ENCODE results near the gene PRRT4. TPM values are rescaled to one million over a fixed set of nuclear protein-coding genes. Genes with fewer than 3 reads are reported as not detected.

The PRRT4 gene
- total RNA-seq, 1 experiment from 2014 or later: 0.24 TPM

GRCh38 chr7:128391805-128392204 is 30.3 kb upstream of the PRRT4 start:
- peaks cover 18% of the 10 kb centered on the region for H3K27me3 Mint-ChIP-seq (ENCODE audit: low read depth)
- Histone ChIP-seq H2BK15ac (ENCODE audit: low read depth, low read length) (no peak overlapping the region), H3K56ac (ENCODE audit: insufficient read length, low read depth, low read length) (no peak overlapping the region)

More at GRCh38 chr7:128391805-128392204, 30.3 kb upstream of the PRRT4 start:
- Mint-ChIP-seq H3K27ac (no peak overlapping the region), H3K36me3 (ENCODE audit: insufficient read depth in 1 of 3, low read depth in 3 of 3) (peaks cover 0 to 3% (median 1%) of the 10 kb centered on the region in 3 experiments; a peak in 4 of 7 replicates), H3K4me1 (peaks cover 23 to 25% of the 10 kb centered on the region in 2 experiments), H3K4me3 (no peak overlapping the region), H3K9me3 (no peaks in the 10 kb centered on the region)
- Histone ChIP-seq H3K23ac (ENCODE audit: insufficient read length, low read depth, low read length) (no peak overlapping the region), H2BK20ac (ENCODE audit: low read depth, low read length, poor library complexity, severe bottlenecking) (no peak overlapping the region), H4K91ac (ENCODE audit: insufficient read length, low read depth, low read length) (no peak overlapping the region), H4K5ac (ENCODE audit: insufficient read length, low read depth, low read length) (no peak overlapping the region), H4K8ac (replicated peaks; ENCODE audit: insufficient read length, low read depth, low read length) (no peak overlapping the region), H3K4ac (ENCODE audit: low read depth, low read length) (no peak overlapping the region), H4K20me1 (ENCODE audit: control insufficient read depth, insufficient read depth, insufficient read length) (peaks cover 2% of the 10 kb centered on the region), H3K4me2 (ENCODE audit: insufficient read depth, insufficient read length, low read length) (no peak overlapping the region), H2BK120ac (ENCODE audit: low read depth, low read length, poor library complexity, severe bottlenecking) (no peak overlapping the region), H3K4me1 (ENCODE audit: insufficient read depth, low read length) (no peaks in the 10 kb centered on the region), H3K14ac (ENCODE audit: insufficient read depth, low read length) (no peak overlapping the region), H3K23me2 (ENCODE audit: insufficient read length, low read depth, low read length, poor library complexity, severe bottlenecking) (no peaks in the 10 kb centered on the region), H2AK5ac (ENCODE audit: insufficient read length, low read length) (no peak overlapping the region), H3K79me2 (ENCODE audit: insufficient read depth, low read length) (no peaks in the 10 kb centered on the region), H3K79me1 (ENCODE audit: insufficient read depth, low read depth, low read length, poor library complexity, severe bottlenecking) (no peaks in the 10 kb centered on the region), H2AFZ (ENCODE audit: low read length) (no peak overlapping the region), H3K9ac (ENCODE audit: extremely low read depth, insufficient read length, low read length) (no peak overlapping the region), H3K9me3 (ENCODE audit: control insufficient read depth, low read depth, low read length) (no peaks in the 10 kb centered on the region), H3K18ac (ENCODE audit: insufficient read length, low read depth, low read length) (no peak overlapping the region), H2BK5ac (ENCODE audit: insufficient read length, low read length) (no peak overlapping the region), H3T11ph (ENCODE audit: low read length) (no peak overlapping the region), H2BK12ac (ENCODE audit: insufficient read length, low read depth, low read length) (no peak overlapping the region), H3K27ac (ENCODE audit: insufficient read length, low read depth, low read length) (no peak overlapping the region), H3K27me3 (ENCODE audit: insufficient read depth, low read length) (no peaks in the 10 kb centered on the region; the same call in 1 of the 2 replicates)
- TF ChIP-seq, protein P1, sequence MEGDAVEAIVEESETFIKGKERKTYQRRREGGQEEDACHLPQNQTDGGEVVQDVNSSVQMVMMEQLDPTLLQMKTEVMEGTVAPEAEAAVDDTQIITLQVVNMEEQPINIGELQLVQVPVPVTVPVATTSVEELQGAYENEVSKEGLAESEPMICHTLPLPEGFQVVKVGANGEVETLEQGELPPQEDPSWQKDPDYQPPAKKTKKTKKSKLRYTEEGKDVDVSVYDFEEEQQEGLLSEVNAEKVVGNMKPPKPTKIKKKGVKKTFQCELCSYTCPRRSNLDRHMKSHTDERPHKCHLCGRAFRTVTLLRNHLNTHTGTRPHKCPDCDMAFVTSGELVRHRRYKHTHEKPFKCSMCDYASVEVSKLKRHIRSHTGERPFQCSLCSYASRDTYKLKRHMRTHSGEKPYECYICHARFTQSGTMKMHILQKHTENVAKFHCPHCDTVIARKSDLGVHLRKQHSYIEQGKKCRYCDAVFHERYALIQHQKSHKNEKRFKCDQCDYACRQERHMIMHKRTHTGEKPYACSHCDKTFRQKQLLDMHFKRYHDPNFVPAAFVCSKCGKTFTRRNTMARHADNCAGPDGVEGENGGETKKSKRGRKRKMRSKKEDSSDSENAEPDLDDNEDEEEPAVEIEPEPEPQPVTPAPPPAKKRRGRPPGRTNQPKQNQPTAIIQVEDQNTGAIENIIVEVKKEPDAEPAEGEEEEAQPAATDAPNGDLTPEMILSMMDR (conservative IDR thresholded peaks at IDR 0.05): no peak
- no CpG with 5 or more reads among the region's 7 CpGs for WGBS (ENCODE audit: extremely low coverage, insufficient read length, low lambda C conversion rate)
- no peak for DNase-seq

Measured in H9 (cell line).